GM21717 (cell line): ENCODE measurements around the gene TUBA3E.
"Not testable (repeated sequence)": the region's sequence is repeated elsewhere in the genome, so short reads cannot be mapped to it uniquely, and the experiment has no call there.

Experiments
- ATAC-seq: cut with Tn5 transposase; IDR thresholded peaks from one replicate; pipeline ENCODE4 v1.9.1; 2021; ENCODE audit warnings: mild to moderate bottlenecking, moderate library complexity; ENCODE audit not compliant: unreplicated experiment

Gene TUBA3E

DNA sequence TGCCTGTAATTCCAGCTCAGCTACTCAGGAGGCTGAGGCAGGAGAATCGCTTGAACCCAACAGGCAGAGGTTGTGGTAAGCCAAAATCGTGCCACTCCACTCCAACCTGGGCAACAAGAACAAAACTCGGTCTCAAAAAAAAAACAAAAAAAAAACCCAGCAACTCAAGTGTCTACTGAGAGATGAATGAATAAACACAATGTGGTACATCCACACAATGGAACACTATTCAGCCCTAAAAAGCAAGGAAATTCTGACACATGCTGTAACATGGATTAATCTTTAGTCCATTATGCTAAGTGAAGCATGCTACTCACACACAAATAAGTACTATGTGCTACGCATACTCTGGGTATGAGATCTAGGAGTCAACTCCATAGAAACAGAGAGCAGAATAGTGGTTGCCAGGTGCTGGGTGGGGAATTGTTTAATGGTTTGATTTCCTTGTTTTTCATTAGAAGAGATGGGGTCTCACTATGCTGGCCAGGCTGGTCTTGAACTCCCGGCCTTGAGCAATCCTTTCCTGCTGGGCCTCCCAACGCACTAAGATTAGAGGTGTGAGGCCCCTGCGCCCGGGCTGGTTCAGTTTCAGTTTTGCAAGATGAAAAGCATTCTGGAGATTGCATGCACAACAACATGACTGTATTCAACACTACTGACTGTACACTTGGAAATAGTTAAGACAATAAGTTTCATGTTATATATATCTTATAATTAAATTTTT is 32.8 kb downstream of the TUBA3E start:
- no peak for ATAC-seq

- no peak for ATAC-seq
These were observed 35.3 kb downstream of the TUBA3E start for GRCh38 chr2:130162968-130163367.

DNA sequence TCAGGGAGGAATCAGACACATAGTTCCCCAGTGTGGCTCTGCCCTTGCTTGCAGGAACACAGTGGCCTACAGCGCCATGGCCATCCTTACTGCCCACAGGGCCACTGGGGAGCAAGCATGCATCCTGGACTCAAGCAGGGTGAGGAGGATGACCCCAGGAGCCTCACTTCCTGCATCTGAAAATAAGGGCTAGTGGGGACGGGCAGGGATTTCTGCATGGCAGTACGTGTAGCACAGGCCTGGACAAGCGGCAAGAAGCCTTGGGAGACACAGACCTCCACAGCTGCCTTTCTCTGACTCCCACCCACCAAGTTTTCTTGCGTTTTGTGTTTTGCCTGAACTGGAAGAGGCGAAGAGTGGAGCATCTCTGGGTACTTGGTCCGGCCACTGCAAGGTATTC is 35.8 kb downstream of the TUBA3E start:
- ATAC-seq, result not testable (repeated sequence)

GRCh38 chr2:130160838-130161705 is 37.2 kb downstream of the TUBA3E start:
- ATAC-seq, result not testable (repeated sequence)

GRCh38 chr2:130160131-130160530 is 38.1 kb downstream of the TUBA3E start:
- ATAC-seq, result no peak

GRCh38 chr2:130159376-130159775 is 38.9 kb downstream of the TUBA3E start:
- ATAC-seq, result not testable (repeated sequence)

- no peak for ATAC-seq
These were observed 39.6 kb downstream of the TUBA3E start for GRCh38 chr2:130158631-130159030.

GRCh38 chr2:130157825-130158514 is 40.3 kb downstream of the TUBA3E start:
- ATAC-seq, result peak; percentile 88

GRCh38 chr2:130157354-130157753 is 40.9 kb downstream of the TUBA3E start:
- ATAC-seq, result peak; percentile 37

GRCh38 chr2:130156624-130157004 is 41.6 kb downstream of the TUBA3E start:
- ATAC-seq, result no peak

DNA sequence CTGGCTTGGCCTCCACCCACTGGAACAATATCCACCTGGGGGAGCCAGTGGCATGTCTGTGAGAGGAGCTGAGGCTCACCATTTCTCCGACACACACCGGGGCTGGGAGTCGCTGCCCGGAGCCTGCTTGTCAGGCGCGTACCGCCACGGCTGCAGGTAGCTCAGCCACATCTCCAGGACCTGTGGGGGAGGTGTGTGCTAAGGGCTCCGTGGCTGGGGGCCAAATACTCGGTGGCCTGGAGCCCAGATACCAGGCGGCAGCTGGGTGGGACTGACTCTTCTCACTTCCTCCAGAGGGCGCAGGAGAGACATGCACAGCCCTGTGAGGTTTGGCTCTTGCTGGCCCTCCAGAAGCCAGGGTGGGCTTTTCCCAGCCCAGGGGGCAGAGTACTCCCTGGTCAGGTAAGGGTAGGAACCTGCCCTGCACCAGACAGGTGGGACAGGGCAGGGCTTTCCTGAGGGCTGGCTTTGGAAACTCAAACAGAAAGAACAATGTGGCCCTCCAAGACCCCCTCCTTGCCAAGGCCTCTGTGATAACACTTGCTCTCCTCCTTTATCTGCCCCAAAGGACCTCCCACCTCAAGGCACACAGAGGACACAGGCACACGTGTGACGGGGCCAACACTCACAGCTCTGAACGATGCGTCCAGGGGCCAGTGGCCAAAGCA is 42.1 kb downstream of the TUBA3E start:
- ATAC-seq, result not testable (repeated sequence)

DNA sequence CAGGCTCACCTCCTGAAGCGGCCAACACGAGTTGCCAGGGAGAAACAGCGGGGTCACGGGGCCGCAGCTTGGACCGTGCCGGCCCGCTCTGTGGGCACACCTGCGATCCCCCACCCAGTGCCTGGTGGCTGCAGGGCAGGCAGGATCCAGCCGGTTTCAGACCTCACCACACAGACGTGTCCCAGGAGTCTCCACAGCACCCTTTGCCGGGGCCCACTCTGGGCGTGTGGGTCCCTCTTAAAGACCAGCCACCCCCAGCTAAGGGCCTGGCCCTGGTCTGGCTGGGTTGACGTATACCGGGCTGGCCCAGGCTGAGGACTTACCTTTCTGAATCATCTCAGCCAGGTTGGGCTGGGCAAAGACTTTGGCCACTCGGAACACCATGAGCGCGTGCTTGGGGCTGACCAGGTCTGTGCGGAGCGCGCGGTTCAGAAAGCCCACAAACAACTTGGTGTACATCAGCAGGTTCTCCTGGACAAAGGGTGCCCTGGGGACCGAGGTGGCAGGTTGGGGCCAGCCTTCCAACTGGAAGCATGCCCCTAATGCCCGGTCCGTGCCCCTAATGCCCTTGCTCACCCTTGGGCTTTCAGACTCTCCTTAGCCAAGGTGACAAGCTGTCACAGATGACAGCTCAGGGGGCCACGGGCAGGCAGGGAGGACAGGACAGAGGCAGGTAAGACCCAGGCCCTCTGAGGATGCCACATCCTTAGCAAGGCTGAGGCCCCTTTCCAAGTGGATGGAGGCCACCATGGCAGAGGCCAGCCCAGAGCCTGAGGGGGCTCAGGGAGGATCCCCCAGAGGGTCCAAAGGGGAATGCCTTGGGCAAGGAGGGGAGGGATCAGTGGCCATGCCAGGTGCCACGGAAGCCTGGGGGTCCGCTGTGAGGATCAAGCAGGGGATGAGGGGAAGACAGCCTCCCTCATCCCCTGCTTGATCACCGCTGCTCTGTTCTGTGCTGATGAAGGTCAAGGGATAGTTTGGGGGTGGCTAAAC is 43.2 kb downstream of the TUBA3E start:
- no peak for ATAC-seq

- not testable (repeated sequence) for ATAC-seq
These were observed 43.8 kb downstream of the TUBA3E start for GRCh38 chr2:130154423-130154770.

DNA sequence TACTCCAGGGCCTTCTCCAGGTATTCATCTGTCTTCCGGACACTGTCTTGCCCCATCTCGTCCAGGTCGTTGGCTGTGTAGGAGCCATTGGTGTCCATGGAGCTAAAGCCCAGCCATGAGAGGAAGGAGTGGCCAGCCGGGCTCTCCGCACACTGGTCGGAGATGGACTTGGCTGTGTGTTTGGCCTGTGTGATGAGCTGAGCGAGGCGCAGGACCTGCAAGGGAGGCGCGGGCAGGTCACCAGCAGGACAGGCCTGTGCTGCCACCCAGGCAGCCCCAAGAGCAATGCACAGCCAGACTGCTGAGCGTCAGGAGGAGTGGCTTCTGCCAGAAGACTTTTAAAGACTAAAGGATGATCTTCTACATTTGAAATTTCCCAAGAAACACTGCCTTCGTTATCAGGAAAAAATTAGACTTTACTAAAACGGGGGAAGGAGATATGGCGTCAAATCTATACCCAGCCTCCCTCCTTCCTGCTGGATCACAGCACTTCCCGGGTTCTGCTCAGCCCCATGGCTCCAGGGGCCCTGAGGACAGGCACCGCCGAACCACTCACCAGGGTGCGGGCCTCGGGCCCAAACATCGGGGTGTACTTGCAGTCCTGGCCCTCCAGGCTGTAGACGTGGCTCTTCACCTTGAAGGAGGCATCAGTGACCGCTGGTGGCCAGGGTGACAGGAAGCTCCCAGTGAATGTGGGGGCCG is 44.4 kb downstream of the TUBA3E start:
- not testable (repeated sequence) for ATAC-seq

DNA sequence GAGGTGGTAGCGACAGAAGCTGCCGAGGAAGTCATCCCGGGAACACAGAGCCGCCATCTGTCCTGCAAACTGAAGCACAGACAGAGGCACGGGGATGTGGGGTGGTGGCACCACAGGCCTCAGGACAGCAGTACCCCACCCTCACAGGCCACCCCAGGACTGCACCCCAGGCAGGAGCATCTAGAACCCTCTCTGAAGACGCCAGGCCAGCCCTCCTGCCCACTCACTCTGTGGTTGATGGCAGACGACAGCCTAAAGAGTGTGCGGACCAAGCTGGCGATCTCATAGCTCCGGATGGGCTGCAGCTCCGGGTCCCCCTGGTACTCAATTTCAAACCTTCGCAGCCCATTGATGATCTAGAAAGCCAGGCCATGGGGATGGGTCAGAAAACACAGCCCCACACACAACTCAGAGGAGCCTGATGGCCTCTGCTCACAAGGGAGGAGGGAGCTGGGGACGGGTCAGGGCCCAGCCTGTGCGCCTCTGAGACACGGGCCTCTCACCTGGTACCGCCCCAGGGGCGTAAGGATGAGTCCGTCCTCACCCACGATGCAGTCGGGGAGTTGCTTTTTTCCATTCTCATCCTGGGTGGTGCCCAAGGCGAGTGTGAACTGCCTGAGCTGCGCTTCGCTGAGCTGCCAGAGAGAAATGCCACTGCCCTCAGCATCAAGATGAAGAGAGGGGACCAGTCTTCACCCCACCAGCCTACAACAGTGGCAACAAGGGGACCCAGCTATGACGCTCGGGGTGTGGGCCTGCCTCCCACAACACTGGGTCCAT is 45.2 kb downstream of the TUBA3E start:
- ATAC-seq, result no peak

GRCh38 chr2:130152136-130152815 is 46.0 kb downstream of the TUBA3E start:
- not testable (repeated sequence) for ATAC-seq

GRCh38 chr2:130151145-130151512 is 47.1 kb downstream of the TUBA3E start:
- ATAC-seq, result not testable (repeated sequence)
